HepG2 (cell line): ENCODE data around the gene ARHGEF37.

Source experiments
- ARID2 ChIP-seq: sonication (generic); formaldehyde crosslinking; IDR thresholded peaks from 2 replicates; pipeline ENCODE4 v1.8.1; 2022; ENCODE audit warnings: mild to moderate bottlenecking, missing genetic modification reagents, borderline replicate concordance
- ATF2 ChIP-seq: sonication (generic); formaldehyde crosslinking; IDR thresholded peaks from 2 replicates; pipeline ENCODE4 v1.4.0; 2020; ENCODE audit warnings: missing genetic modification reagents
- CREM ChIP-seq, 2 experiments: sonication (generic) in 1 of 2; formaldehyde crosslinking in 1 of 2; IDR thresholded peaks; 2 replicates each; pipeline versions ENCODE4 v1.4.0 to v1.6.1; 2016 to 2020; ENCODE audit warnings: antibody characterized with exemption in 1 of 2, mild to moderate bottlenecking in 1 of 2, missing genetic modification reagents in 1 of 2
- EHMT2 ChIP-seq: fragments of 200-600 bp; sonication (generic); IDR thresholded peaks from 2 replicates; pipeline ENCODE4 v1.7.0; 2017; ENCODE audit warnings: antibody characterized with exemption, low read depth, low read length, borderline replicate concordance
- EZH2 ChIP-seq: conservative IDR thresholded peaks from 2 replicates; pipeline ENCODE4 v1.6.1; 2012; ENCODE audit warnings: mild to moderate bottlenecking, low read depth, low read length, moderate library complexity
- FOXK1 ChIP-seq: sonication (generic); formaldehyde crosslinking; IDR thresholded peaks from 2 replicates; pipeline ENCODE4 v1.4.0; 2020; ENCODE audit warnings: low read depth, missing genetic modification reagents, borderline replicate concordance
- HIC2 ChIP-seq: sonication (generic); formaldehyde crosslinking; IDR thresholded peaks from 2 replicates; pipeline ENCODE4 v1.9.0; 2022; ENCODE audit warnings: low read depth, missing genetic modification reagents
- MAFK ChIP-seq, 2 experiments: IDR thresholded peaks in 1 of 2; conservative IDR thresholded peaks in 1 of 2; 2 replicates each; pipeline ENCODE4 v1.6.1; 2011; ENCODE audit warnings: improper control_type of control experiment in 2 of 2, low read length in 2 of 2
- NFRKB ChIP-seq: fragments of 450-650 bp; IDR thresholded peaks from 2 replicates; pipeline ENCODE4 v1.6.1; 2017
- RERE ChIP-seq: IDR thresholded peaks from 2 replicates; pipeline ENCODE4 v1.6.1; 2016; ENCODE audit warnings: low read depth, missing genetic modification reagents, missing compliant biosample characterization
- SNAPC2 ChIP-seq: sonication (generic); formaldehyde crosslinking; IDR thresholded peaks from 2 replicates; pipeline ENCODE4 v1.8.1; 2022; ENCODE audit warnings: mild to moderate bottlenecking, missing genetic modification reagents
- ZBTB2 ChIP-seq: sonication (generic); formaldehyde crosslinking; IDR thresholded peaks from 2 replicates; pipeline ENCODE4 v1.8.0; 2022; ENCODE audit warnings: low read depth, missing genetic modification reagents
- ZFYVE20 ChIP-seq: sonication (generic); formaldehyde crosslinking; IDR thresholded peaks from 2 replicates; pipeline ENCODE4 v1.8.0; 2023; ENCODE audit warnings: low read depth, mild to moderate bottlenecking, moderate library complexity, missing genetic modification reagents, borderline replicate concordance
- ZNF10 ChIP-seq: sonication (generic); formaldehyde crosslinking; IDR thresholded peaks from 2 replicates; pipeline ENCODE4 v1.4.0; 2020; ENCODE audit warnings: mild to moderate bottlenecking, low read depth, missing genetic modification reagents, borderline replicate concordance

GRCh38 chr5:149641000-149641576, 59.8 kb downstream of the ARHGEF37 start:
- TF ChIP-seq NFRKB: no peak
- no peak for TF ChIP-seq ZNF10 (CRISPR knock-in tag)
- no peak for TF ChIP-seq RERE (CRISPR knock-in tag)
- TF ChIP-seq ARID2 (CRISPR knock-in tag): no peak
- TF ChIP-seq EHMT2: no peak; the same call in 1 of the 2 replicates
- TF ChIP-seq ATF2: no peak
- no peak for TF ChIP-seq ZBTB2 (CRISPR knock-in tag)
- TF ChIP-seq FOXK1: no peak
- no peak for TF ChIP-seq EZH2
- TF ChIP-seq CREM (IDR thresholded peaks at IDR 0.05): no peak
- TF ChIP-seq CREM (CRISPR knock-in tag; IDR thresholded peaks at IDR 0.05): no peak
- no peak for TF ChIP-seq HIC2
- no peak for TF ChIP-seq ZFYVE20 (CRISPR knock-in tag)
- no peak for TF ChIP-seq SNAPC2 (CRISPR knock-in tag)
- TF ChIP-seq MAFK (conservative IDR thresholded peaks at IDR 0.05 in 1 of 2, IDR thresholded peaks at IDR 0.05 in 1 of 2; ENCODE audit: low read length in 2 of 2): no peak
